Measurements from ENCODE around the gene NUDT3.

DNA sequence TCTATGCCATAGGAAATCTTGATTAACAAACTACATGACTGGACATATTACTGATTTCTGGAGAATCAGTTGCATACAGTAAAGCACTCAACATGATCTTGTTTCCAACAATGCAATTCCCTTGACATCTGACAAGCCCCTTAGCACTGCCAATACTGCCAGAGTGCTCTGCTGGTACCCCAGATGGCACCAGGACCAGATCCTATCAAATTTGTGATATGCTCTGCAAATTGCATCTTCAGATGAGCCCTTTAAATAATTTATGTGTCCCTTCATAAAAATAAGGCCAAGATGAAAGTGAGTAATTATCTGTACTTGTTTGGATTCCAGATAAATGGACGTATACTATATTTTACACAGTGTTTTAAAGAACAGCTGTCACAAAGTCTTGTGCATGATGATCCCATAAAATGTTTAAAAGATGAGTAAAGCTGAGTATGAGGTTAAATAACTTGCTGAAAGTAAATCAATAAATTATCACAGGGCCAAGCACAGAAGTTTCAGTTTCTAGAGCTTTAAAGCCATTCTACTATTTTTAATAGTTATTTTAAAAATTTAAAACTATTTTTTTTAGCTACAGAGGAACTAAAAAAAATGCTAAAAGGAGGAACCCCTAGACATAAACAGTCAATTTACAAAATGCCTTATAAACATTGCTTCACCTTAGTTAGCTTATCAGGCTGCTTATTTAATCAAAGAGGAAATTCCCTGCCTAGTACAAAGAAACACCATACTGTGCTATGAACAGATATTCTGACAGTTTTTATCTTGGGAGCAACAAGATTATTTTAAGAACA, 42.1 kb downstream of the NUDT3 start:
- TF ChIP-seq SUZ12 (IDR thresholded peaks at IDR 0.05; ENCODE audit: extremely low read depth, insufficient read depth, insufficient read length) (no peak), YY1 (IDR thresholded peaks at IDR 0.05; ENCODE audit: insufficient read depth, insufficient read length) (no peak), ZNF274 (IDR thresholded peaks at IDR 0.05; ENCODE audit: low read depth, low read length) (no peak)
